CD4-positive, alpha-beta T cell treated with Interleukin-6 for 4 hours (primary cell): ENCODE results near the gene TBX19.

ENCODE experiments used
- DNase-seq: peaks from one replicate; pipeline ENCODE4 v3.0.0-alpha.2; 2020; ENCODE audit warnings: mixed read lengths

The TBX19 gene

GRCh38 chr1:168362991-168363390 is 82.3 kb downstream of the TBX19 start:
- peak; percentile 56 for DNase-seq
